ENCODE results near the gene NPHP4. TPM values are rescaled to one million over a fixed set of nuclear protein-coding genes. Genes with fewer than 3 reads are reported as not detected.
A peak's percentile ranks its signal among the peaks of the same experiment; 100 is the strongest.

NPHP4 gene
- total and polyA plus RNA-seq, 9 of the 15 experiments (the other 6 are each of a cell fraction or from before 2014, with no cell fraction given) = 0.52 to 26.2 (median 6.7) TPM

- no peak for ATAC-seq
- POLR2A ChIA-PET = no interaction called here
- peaks cover 19% of the 10 kb centered on the region for H3K9me1 ChIP-seq (ENCODE audit: control insufficient read depth, insufficient read depth, low read length)
These were observed 104.8 kb downstream of the NPHP4 start for GRCh38 chr1:5887349-5887970.

More at GRCh38 chr1:5887349-5887970, 104.8 kb downstream of the NPHP4 start:
- DNase-seq (ENCODE audit: extremely low read depth in 1 of 4, low spot score in 3 of 4) (no peak), FAIRE-seq (no peak)
- no peak overlapping the region for H3K27ac ChIP-seq (ENCODE audit: extremely low read depth, low read depth, low read length)
- intact Hi-C loops (cut with micrococcal nuclease) (no loop called here), in situ Hi-C loops (cut with MboI) (no loop called here)
- no peaks in the 10 kb centered on the region for H3K27me3 ChIP-seq (ENCODE audit: control insufficient read depth in 2 of 2, insufficient read depth in 2 of 2, low read length in 2 of 2)
- H3K9ac ChIP-seq (ENCODE audit: insufficient read depth in 1 of 2, low read depth in 2 of 2, low read length in 2 of 2) = no peak overlapping the region
- peaks cover 26 to 66% of the 10 kb centered on the region in 2 experiments for H3K4me1 ChIP-seq (replicated peaks in 1 of 2; ENCODE audit: control insufficient read depth in 2 of 2, insufficient read depth in 2 of 2, low read length in 2 of 2)
- no peak overlapping the region for H3K4me3 ChIP-seq
- H3K36me3 ChIP-seq (ENCODE audit: control insufficient read depth, insufficient read depth, low read length) = peaks cover 17% of the 10 kb centered on the region; the same call in 2 of the 3 replicates
- WGBS (ENCODE audit: insufficient coverage, low coverage, missing lambda C conversion rate) = 86% methylated on average over 21 of the region's 23 CpGs
- H3K9me3 ChIP-seq (replicated peaks; ENCODE audit: control insufficient read depth, insufficient read depth, low read depth, low read length) = no peaks in the 10 kb centered on the region
- CTCF ChIA-PET (ENCODE audit: low intra/inter-chr PET ratio) = no interaction called here
- BruUV-seq (replicated peaks) = no TSS peak
- TF ChIP-seq CBFA2T3 (IDR thresholded peaks at IDR 0.05) (no peak), ZBTB17 (CRISPR knock-in tag; IDR thresholded peaks at IDR 0.05) (no peak), ZZZ3 (IDR thresholded peaks at IDR 0.05) (no peak), ZBTB33 (CRISPR knock-in tag; IDR thresholded peaks at IDR 0.05) (peak; percentile 64; the same call in 1 of the 2 replicates)
- TF ChIP-seq, protein P1, sequence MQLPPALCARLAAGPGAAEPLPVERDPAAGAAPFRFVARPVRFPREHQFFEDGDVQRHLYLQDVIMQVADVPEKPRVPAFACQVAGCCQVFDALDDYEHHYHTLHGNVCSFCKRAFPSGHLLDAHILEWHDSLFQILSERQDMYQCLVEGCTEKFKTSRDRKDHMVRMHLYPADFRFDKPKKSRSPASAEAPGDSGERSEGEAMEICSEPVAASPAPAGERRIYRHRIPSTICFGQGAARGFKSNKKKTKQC (CRISPR knock-in tag; IDR thresholded peaks at IDR 0.05) = no peak
- H4K20me1 ChIP-seq (replicated peaks; ENCODE audit: control insufficient read depth, insufficient read depth, low read length) = peaks cover 45% of the 10 kb centered on the region
- H3K4me2 ChIP-seq (ENCODE audit: insufficient read depth, low read length) = no peak overlapping the region
- no peaks in the 10 kb centered on the region for H3K79me2 ChIP-seq (ENCODE audit: control insufficient read depth, insufficient read depth, low read length)
- H2AFZ ChIP-seq (ENCODE audit: low read depth, low read length) = no peak overlapping the region
